ENCODE measurements around the gene NEK5.
"Not testable (repeated sequence)": the region's sequence is repeated elsewhere in the genome, so short reads cannot be mapped to it uniquely, and the experiment has no call there.

The NEK5 gene

DNA sequence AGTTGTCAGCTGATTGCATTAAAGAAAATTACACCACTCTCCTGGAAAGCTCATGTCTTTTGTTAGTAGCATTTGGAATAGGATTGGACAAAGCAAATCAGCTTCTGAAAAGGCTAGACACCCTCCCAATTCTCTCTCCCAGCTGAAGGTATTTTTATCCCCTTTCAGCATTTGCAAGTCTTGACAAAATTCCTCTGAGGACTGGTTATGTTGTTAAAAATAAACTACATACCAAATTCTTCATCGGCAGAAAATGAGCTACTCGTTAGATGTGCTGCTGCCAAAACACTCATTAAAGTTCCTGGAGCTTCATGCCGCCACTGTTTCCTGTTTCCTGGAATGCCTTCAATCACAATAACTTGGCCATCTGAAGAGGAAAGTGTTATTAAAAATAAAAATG, 67.3 kb downstream of the NEK5 start:
- H3K27ac ChIP-seq = no peak overlapping the region
- no peaks in the 10 kb centered on the region for H3K36me3 ChIP-seq (ENCODE audit: control insufficient read depth, insufficient read depth, low read length)
- H2AFZ ChIP-seq = no peak overlapping the region
- H3K4me1 ChIP-seq = no peaks in the 10 kb centered on the region
- TF ChIP-seq, protein P1, sequence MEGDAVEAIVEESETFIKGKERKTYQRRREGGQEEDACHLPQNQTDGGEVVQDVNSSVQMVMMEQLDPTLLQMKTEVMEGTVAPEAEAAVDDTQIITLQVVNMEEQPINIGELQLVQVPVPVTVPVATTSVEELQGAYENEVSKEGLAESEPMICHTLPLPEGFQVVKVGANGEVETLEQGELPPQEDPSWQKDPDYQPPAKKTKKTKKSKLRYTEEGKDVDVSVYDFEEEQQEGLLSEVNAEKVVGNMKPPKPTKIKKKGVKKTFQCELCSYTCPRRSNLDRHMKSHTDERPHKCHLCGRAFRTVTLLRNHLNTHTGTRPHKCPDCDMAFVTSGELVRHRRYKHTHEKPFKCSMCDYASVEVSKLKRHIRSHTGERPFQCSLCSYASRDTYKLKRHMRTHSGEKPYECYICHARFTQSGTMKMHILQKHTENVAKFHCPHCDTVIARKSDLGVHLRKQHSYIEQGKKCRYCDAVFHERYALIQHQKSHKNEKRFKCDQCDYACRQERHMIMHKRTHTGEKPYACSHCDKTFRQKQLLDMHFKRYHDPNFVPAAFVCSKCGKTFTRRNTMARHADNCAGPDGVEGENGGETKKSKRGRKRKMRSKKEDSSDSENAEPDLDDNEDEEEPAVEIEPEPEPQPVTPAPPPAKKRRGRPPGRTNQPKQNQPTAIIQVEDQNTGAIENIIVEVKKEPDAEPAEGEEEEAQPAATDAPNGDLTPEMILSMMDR (IDR thresholded peaks at IDR 0.05) = no peak
- H3K27me3 ChIP-seq (ENCODE audit: control insufficient read depth, insufficient read depth, low read length) = no peaks in the 10 kb centered on the region
- H3K79me2 ChIP-seq = no peaks in the 10 kb centered on the region
- no peak overlapping the region for H3K4me3 ChIP-seq (ENCODE audit: low read depth, low read length)
- no peaks in the 10 kb centered on the region for H3K9me3 ChIP-seq (ENCODE audit: control insufficient read depth, low read length)
- H3K4me2 ChIP-seq (ENCODE audit: low read length) = no peak overlapping the region
- no peak overlapping the region for H3K9ac ChIP-seq

GRCh38 chr13:52061064-52061463, 67.8 kb downstream of the NEK5 start:
- H3K27ac ChIP-seq; H3K36me3 ChIP-seq (ENCODE audit: control insufficient read depth, insufficient read depth, low read length); H3K79me2 ChIP-seq; H3K27me3 ChIP-seq (ENCODE audit: control insufficient read depth, insufficient read depth, low read length); H3K4me2 ChIP-seq (ENCODE audit: low read length); H3K9me3 ChIP-seq (ENCODE audit: control insufficient read depth, low read length); H3K4me3 ChIP-seq (ENCODE audit: low read depth, low read length); H3K9ac ChIP-seq; H2AFZ ChIP-seq; H3K4me1 ChIP-seq: not testable (repeated sequence)

GRCh38 chr13:52053460-52053859, 75.4 kb downstream of the NEK5 start:
- no peaks in the 10 kb centered on the region for H3K79me2 ChIP-seq
- H3K4me3 ChIP-seq (ENCODE audit: low read depth, low read length) = no peak overlapping the region
- no peaks in the 10 kb centered on the region for H3K9me3 ChIP-seq (ENCODE audit: control insufficient read depth, low read length)
- H3K4me1 ChIP-seq = no peaks in the 10 kb centered on the region
- H3K9ac ChIP-seq = no peak overlapping the region
- TF ChIP-seq, protein P1 (IDR thresholded peaks at IDR 0.05) = no peak
- no peak overlapping the region for H3K27ac ChIP-seq
- H3K4me2 ChIP-seq (ENCODE audit: low read length) = no peak overlapping the region
- no peaks in the 10 kb centered on the region for H3K27me3 ChIP-seq (ENCODE audit: control insufficient read depth, insufficient read depth, low read length)
- no peak overlapping the region for H2AFZ ChIP-seq
- H3K36me3 ChIP-seq (ENCODE audit: control insufficient read depth, insufficient read depth, low read length) = no peaks in the 10 kb centered on the region

DNA sequence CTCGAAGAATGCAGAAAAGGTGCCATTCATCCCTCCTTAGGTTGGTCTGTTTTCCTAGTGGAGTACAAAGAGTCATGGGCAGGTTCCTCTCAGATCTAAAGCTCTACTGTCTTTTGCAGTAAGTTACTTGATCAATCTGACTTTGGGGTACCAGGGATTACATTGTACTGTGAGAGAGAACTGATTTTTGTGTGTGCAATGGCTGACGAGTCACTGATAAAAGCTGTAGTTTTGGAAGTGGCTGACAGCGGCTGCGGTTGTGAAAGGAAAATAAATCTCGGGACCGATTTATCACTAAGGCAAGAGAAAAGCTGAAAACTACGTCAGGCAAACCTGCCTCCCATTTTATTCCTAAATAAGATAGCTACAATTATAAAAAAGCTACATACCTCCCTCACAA, 77.5 kb downstream of the NEK5 start:
- Histone ChIP-seq H3K36me3 (ENCODE audit: control insufficient read depth, insufficient read depth, low read length) (no peaks in the 10 kb centered on the region), H3K4me2 (ENCODE audit: low read length) (no peak overlapping the region)

DNA sequence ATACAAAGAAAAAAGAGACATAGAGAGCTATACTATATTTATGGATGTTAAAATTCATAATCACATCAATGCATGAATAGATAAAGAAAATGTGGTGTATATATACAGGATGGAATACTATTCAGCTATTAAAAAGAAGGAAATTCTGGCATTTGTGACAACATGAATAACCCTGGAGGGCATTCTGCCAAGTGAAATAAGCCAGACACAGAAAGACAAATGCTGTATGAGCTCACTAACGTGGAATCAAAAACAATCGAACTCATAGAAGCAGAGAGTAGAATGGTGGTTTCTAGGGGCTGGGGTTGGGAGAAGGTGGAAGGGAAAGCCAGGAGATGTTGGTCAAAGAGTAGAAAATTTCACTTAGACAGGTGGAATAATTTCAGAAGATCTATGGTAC, 80.4 kb downstream of the NEK5 start:
- Histone ChIP-seq H3K36me3 (ENCODE audit: control insufficient read depth, insufficient read depth, low read length) (no peaks in the 10 kb centered on the region), H3K27me3 (ENCODE audit: control insufficient read depth, insufficient read depth, low read length) (no peaks in the 10 kb centered on the region), H3K4me3 (ENCODE audit: low read depth, low read length) (no peak overlapping the region), H3K9ac (no peak overlapping the region), H3K27ac (no peak overlapping the region), H2AFZ (no peak overlapping the region), H3K9me3 (ENCODE audit: control insufficient read depth, low read length) (no peaks in the 10 kb centered on the region), H3K4me2 (ENCODE audit: low read length) (no peak overlapping the region), H3K79me2 (no peaks in the 10 kb centered on the region), H3K4me1 (no peaks in the 10 kb centered on the region)
- TF ChIP-seq, protein P1 (IDR thresholded peaks at IDR 0.05) = no peak

More for the DNA sequence above, 77.5 kb downstream of the NEK5 start:
- TF ChIP-seq, protein P1 (IDR thresholded peaks at IDR 0.05) = no peak
- no peak overlapping the region for H3K27ac ChIP-seq
- no peaks in the 10 kb centered on the region for H3K79me2 ChIP-seq
- H3K4me3 ChIP-seq (ENCODE audit: low read depth, low read length) = no peak overlapping the region
- no peaks in the 10 kb centered on the region for H3K9me3 ChIP-seq (ENCODE audit: control insufficient read depth, low read length)
- H3K4me1 ChIP-seq = no peaks in the 10 kb centered on the region
- H3K27me3 ChIP-seq (ENCODE audit: control insufficient read depth, insufficient read depth, low read length) = no peaks in the 10 kb centered on the region
- H3K9ac ChIP-seq = no peak overlapping the region
- H2AFZ ChIP-seq = no peak overlapping the region

Measured in parathyroid adenoma (tissue), 2 donors.